HepG2 (cell line): ENCODE results near the gene FAM219A. TPM values are rescaled to one million over a fixed set of nuclear protein-coding genes. Genes with fewer than 3 reads are reported as not detected.

Experiments used
- ATF1 ChIP-seq: IDR thresholded peaks from 2 replicates; pipeline ENCODE4 v1.6.1; 2016; ENCODE audit warnings: mild to moderate bottlenecking, control low read depth
- HDAC6 ChIP-seq: fragments of 200-600 bp; sonication (generic); IDR thresholded peaks from 2 replicates; pipeline ENCODE4 v1.7.0; 2017; ENCODE audit warnings: mild to moderate bottlenecking, antibody characterized with exemption, low read length, low read depth
- HMGXB4 ChIP-seq, 2 experiments: sonication (generic) in 1 of 2; formaldehyde crosslinking in 1 of 2; IDR thresholded peaks; 2 replicates each; pipeline versions ENCODE4 v1.4.0 to v1.6.1; 2018 to 2020; ENCODE audit warnings: missing genetic modification reagents in 2 of 2, borderline replicate concordance in 1 of 2, low read depth in 1 of 2, mild to moderate bottlenecking in 1 of 2, missing biosample characterization in 1 of 2
- HOXA7 ChIP-seq: sonication (generic); formaldehyde crosslinking; IDR thresholded peaks from 2 replicates; pipeline ENCODE4 v1.8.1; 2022; ENCODE audit warnings: mild to moderate bottlenecking, missing genetic modification reagents, moderate library complexity
- IKZF5 ChIP-seq: IDR thresholded peaks from 2 replicates; pipeline ENCODE4 v1.6.1; 2018; ENCODE audit warnings: missing genetic modification reagents, mild to moderate bottlenecking, missing compliant biosample characterization
- KAT7 ChIP-seq: IDR thresholded peaks from 2 replicates; pipeline ENCODE4 v1.6.1; 2018; ENCODE audit warnings: borderline replicate concordance, missing compliant biosample characterization
- MBD4 ChIP-seq: IDR thresholded peaks from 2 replicates; pipeline ENCODE4 v1.6.1; 2012; ENCODE audit warnings: low read length, inconsistent platforms, borderline replicate concordance
- MED8 ChIP-seq: sonication (generic); formaldehyde crosslinking; IDR thresholded peaks from 2 replicates; pipeline ENCODE4 v1.8.1; 2023; ENCODE audit warnings: mild to moderate bottlenecking, missing genetic modification reagents; ENCODE audit not compliant: insufficient replicate concordance
- MYC ChIP-seq: sonication (generic); formaldehyde crosslinking; IDR thresholded peaks from 2 replicates; pipeline ENCODE4 v1.9.0; 2021; ENCODE audit warnings: missing genetic modification reagents, borderline replicate concordance
- SNAI1 ChIP-seq: sonication (generic); formaldehyde crosslinking; IDR thresholded peaks from 2 replicates; pipeline ENCODE4 v1.5.0; 2020; ENCODE audit warnings: mild to moderate bottlenecking, missing genetic modification reagents, borderline replicate concordance
- SOX13 ChIP-seq, 3 experiments: fragments of 450-650 bp in 1 of 3; sonication (generic) in 1 of 3; formaldehyde crosslinking in 1 of 3; IDR thresholded peaks in 2 of 3; conservative IDR thresholded peaks in 1 of 3; 2 replicates each; pipeline versions ENCODE4 v1.5.0 to v1.6.1; 2016 to 2020; ENCODE audit warnings: antibody characterized with exemption in 1 of 3, mild to moderate bottlenecking in 1 of 3, missing compliant biosample characterization in 1 of 3, missing genetic modification reagents in 1 of 3, moderate library complexity in 1 of 3
- SOX5 ChIP-seq: IDR thresholded peaks from 2 replicates; pipeline ENCODE4 v1.6.1; 2016; ENCODE audit warnings: borderline replicate concordance
- SOX6 ChIP-seq, 2 experiments: fragments of 450-650 bp in 1 of 2; sonication (generic) in 1 of 2; formaldehyde crosslinking in 1 of 2; IDR thresholded peaks; 2 replicates each; pipeline versions ENCODE4 v1.4.0 to v1.6.1; 2017 to 2020; ENCODE audit warnings: antibody characterized with exemption in 1 of 2, mild to moderate bottlenecking in 1 of 2, missing genetic modification reagents in 1 of 2
- THAP11 ChIP-seq: IDR thresholded peaks from 2 replicates; pipeline ENCODE4 v1.6.1; 2016; ENCODE audit warnings: missing biosample characterization, missing genetic modification reagents
- ZBTB10 ChIP-seq: sonication (generic); formaldehyde crosslinking; IDR thresholded peaks from 2 replicates; pipeline ENCODE4 v1.4.0; 2020; ENCODE audit warnings: missing genetic modification reagents, borderline replicate concordance
- ZNF225 ChIP-seq: sonication (generic); formaldehyde crosslinking; IDR thresholded peaks from 2 replicates; pipeline ENCODE4 v1.4.0; 2020; ENCODE audit warnings: mild to moderate bottlenecking, missing genetic modification reagents
- ZNF335 ChIP-seq: sonication (generic); formaldehyde crosslinking; IDR thresholded peaks from 2 replicates; pipeline ENCODE4 v1.4.0; 2020; ENCODE audit warnings: missing genetic modification reagents
- ZNF354B ChIP-seq: sonication (generic); formaldehyde crosslinking; IDR thresholded peaks from 2 replicates; pipeline ENCODE4 v1.8.0; 2022; ENCODE audit warnings: mild to moderate bottlenecking, missing genetic modification reagents
- ZNF597 ChIP-seq: sonication (generic); formaldehyde crosslinking; IDR thresholded peaks from 2 replicates; pipeline ENCODE4 v1.5.0; 2020; ENCODE audit warnings: missing genetic modification reagents
- ZNF747 ChIP-seq: sonication (generic); formaldehyde crosslinking; IDR thresholded peaks from 2 replicates; pipeline ENCODE4 v1.8.1; 2023; ENCODE audit warnings: missing genetic modification reagents, mild to moderate bottlenecking, borderline replicate concordance
- ZNF772 ChIP-seq: sonication (generic); formaldehyde crosslinking; IDR thresholded peaks from 2 replicates; pipeline ENCODE4 v1.5.0; 2020; ENCODE audit warnings: mild to moderate bottlenecking, missing genetic modification reagents
- polyA plus RNA-seq, 8 experiments: library from polyadenylated mRNA; depleted of rRNA in 3 of 8; stranded (reverse) in 7 of 8; unstranded in 1 of 8; fragments of >200 nt; fragmentation: Illumina TruSeq in 4 of 8; extraction: Trizol in 4 of 8; gene quantifications; 2 replicates each; pipeline versions ENCODE4 v1.2.1 to v1.2.3, GENCODE V29; 2011 to 2016; ENCODE audit warnings: low read depth in 4 of 8, missing spikeins in 1 of 8, mixed read lengths in 1 of 8; ENCODE audit not compliant: insufficient read depth in 1 of 8
- total RNA-seq, 5 experiments: library from RNA; depleted of rRNA; stranded (reverse); fragments of >200 nt; fragmentation: Illumina TruSeq; extraction: Trizol; gene quantifications; 2 replicates each; pipeline ENCODE4 v1.2.3, GENCODE V29; 2016; ENCODE audit warnings: low read depth in 1 of 5

Gene FAM219A
- total and polyA plus RNA-seq, 2 of the 13 experiments (the other 11 are each of a cell fraction or from before 2014, with no cell fraction given), result 3.9 to 6.4 TPM

- TF ChIP-seq HMGXB4 (CRISPR knock-in tag; IDR thresholded peaks at IDR 0.05; ENCODE audit: borderline replicate concordance in 1 of 2, low read depth in 1 of 2), result peak; percentile 42 to 56; a peak in 3 of 4 replicates
- TF ChIP-seq KAT7 (CRISPR knock-in tag), result 0 out of 2 replicates have a peak, but pooled peaks have one; percentile 2
- 0 out of 2 replicates have a peak, but pooled peaks have one; percentile 59 for TF ChIP-seq ZNF354B (CRISPR knock-in tag)
- no peak for TF ChIP-seq THAP11 (CRISPR knock-in tag)
- TF ChIP-seq SOX6 (IDR thresholded peaks at IDR 0.05), result no peak
- TF ChIP-seq SOX6 (CRISPR knock-in tag; IDR thresholded peaks at IDR 0.05), result no peak; the same call in 1 of the 2 replicates
- no peak for TF ChIP-seq HOXA7 (CRISPR knock-in tag)
- TF ChIP-seq IKZF5 (CRISPR knock-in tag), result no peak
- no peak for TF ChIP-seq SOX13 (IDR thresholded peaks at IDR 0.05)
- TF ChIP-seq SOX13 (CRISPR knock-in tag; conservative IDR thresholded peaks at IDR 0.05 in 1 of 2, IDR thresholded peaks at IDR 0.05 in 1 of 2), result peak in 1 of 2 experiments; percentile 28; a peak in 1 of 4 replicates
- no peak for TF ChIP-seq HDAC6
- TF ChIP-seq ZNF335 (CRISPR knock-in tag), result no peak
- TF ChIP-seq MED8 (CRISPR knock-in tag), result no peak
- TF ChIP-seq SOX5 (CRISPR knock-in tag), result no peak; the same call in 1 of the 2 replicates
- TF ChIP-seq ATF1 (CRISPR knock-in tag), result no peak
- TF ChIP-seq ZNF225 (CRISPR knock-in tag), result no peak
- TF ChIP-seq ZBTB10 (CRISPR knock-in tag), result no peak
- no peak for TF ChIP-seq ZNF772 (CRISPR knock-in tag)
- TF ChIP-seq ZNF747, result no peak
- no peak for TF ChIP-seq MBD4
- TF ChIP-seq ZNF597, result no peak
- TF ChIP-seq MYC (CRISPR knock-in tag), result 0 out of 2 replicates have a peak, but pooled peaks have one; percentile 16
- TF ChIP-seq SNAI1 (CRISPR knock-in tag), result no peak
Observed at GRCh38 chr9:34375901-34376595, 82.3 kb downstream of the FAM219A start (continued).
